ENCODE results near the gene TUBG2.

TUBG2 gene

DNA sequence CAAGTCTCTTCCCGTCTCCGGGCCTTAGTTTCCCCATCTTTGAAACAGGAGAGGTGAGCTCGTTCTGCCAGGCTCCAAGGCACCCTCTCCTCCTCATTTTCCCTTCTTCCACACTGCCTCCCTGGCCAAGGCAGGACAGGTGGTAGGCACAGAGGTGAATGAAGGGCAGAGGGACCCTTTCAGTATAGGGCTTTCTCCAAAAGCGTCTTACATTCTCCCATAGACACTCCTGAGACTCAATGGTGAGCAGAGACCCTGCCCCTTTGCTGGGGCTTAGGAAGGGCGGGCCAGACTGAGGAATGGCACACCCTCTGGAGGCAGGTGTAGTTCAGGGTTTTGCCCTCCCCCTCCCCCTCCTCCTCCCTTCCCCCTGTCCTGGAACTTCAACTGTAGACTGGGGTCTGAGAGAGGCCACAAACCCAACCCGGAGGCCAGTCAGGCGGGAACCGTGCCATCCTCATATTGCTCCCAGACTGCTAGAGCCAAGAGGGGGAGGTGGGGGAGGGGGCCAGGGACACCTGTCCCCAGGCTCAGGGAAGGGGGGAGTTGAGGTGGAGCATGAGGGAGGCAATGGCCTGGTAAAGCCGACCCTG lies 15.8 kb downstream of the TUBG2 start:
- peak overlapping the region; percentile 92 for H3K4me3 ChIP-seq (ENCODE audit: low read length)
- H3K9ac ChIP-seq (ENCODE audit: low read length) = peak overlapping the region; percentile 93
- peaks cover 42% of the 10 kb centered on the region for H3K4me1 ChIP-seq (ENCODE audit: control insufficient read depth, insufficient read depth, low read length)
- H3K9me3 ChIP-seq (ENCODE audit: control insufficient read depth, low read length) = no peaks in the 10 kb centered on the region
- H3K36me3 ChIP-seq (ENCODE audit: control insufficient read depth, insufficient read depth, low read length) = peaks cover 18% of the 10 kb centered on the region
- no peaks in the 10 kb centered on the region for H3K27me3 ChIP-seq (ENCODE audit: control insufficient read depth, insufficient read depth, low read length)

DNA sequence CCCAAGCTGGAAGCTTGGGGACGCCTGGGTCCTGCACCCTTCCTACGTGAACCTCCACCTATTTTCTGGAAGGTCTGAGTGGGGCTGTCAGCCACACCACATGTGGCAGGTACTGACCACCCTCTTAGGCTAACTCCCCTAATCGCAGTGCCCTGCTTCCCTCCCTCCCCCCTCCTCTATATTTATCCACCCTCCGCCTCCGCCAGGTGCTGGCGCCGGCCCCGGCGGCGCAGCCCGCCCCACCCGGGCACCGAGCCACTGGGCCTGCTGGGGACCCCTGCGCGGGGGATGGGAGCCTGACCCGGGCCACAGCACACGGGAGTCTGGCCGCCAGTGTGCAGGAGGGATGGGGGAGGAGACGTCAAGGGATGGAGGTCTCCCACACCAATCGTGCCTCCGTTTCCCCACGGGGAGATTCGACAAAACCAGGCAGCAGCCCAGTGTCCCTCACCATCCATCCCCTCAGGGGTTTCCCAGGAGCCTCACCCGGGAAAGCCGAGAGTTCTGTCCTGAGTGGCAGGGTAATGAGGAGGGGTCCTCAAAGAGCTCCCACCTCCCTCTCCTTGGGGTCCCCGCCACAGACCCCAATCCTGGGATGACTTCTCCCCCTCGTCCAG lies 16.4 kb downstream of the TUBG2 start:
- H3K9ac ChIP-seq (ENCODE audit: low read length) = peak overlapping the region; percentile 93
- H3K4me3 ChIP-seq (ENCODE audit: low read length) = peak overlapping the region; percentile 92
- peaks cover 18% of the 10 kb centered on the region for H3K36me3 ChIP-seq (ENCODE audit: control insufficient read depth, insufficient read depth, low read length)
- H3K4me1 ChIP-seq (ENCODE audit: control insufficient read depth, insufficient read depth, low read length) = peaks cover 46% of the 10 kb centered on the region
- H3K27me3 ChIP-seq (ENCODE audit: control insufficient read depth, insufficient read depth, low read length) = no peaks in the 10 kb centered on the region
- no peaks in the 10 kb centered on the region for H3K9me3 ChIP-seq (ENCODE audit: control insufficient read depth, low read length)

DNA sequence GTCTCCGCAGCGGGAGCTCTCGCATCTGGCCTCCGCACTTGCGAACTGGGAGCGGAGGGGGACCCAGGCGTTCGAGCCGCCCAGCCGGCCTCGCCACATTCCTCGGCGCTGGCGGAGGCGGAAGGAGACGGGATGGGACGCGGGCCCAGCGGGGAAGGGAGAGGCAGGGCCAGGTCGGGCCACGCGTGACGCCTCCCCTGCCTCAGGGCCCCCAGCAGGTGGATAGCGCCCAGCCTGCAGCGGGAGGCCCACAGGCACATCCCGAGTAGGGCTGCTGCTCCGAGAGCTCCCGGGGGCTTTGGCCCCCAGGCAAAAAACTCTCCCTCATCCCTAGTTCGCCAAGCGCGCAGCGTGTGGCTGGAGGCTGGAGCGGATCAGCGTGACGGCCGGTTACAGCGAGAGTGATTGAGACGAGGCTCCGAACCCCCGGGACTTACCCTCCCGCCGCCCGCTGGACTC lies 16.9 kb downstream of the TUBG2 start:
- Histone ChIP-seq H3K4me1 (ENCODE audit: control insufficient read depth, insufficient read depth, low read length) (peaks cover 46% of the 10 kb centered on the region), H3K4me3 (ENCODE audit: low read length) (peak overlapping the region; percentile 92), H3K27me3 (ENCODE audit: control insufficient read depth, insufficient read depth, low read length) (no peaks in the 10 kb centered on the region), H3K9ac (ENCODE audit: low read length) (peak overlapping the region; percentile 93), H3K9me3 (ENCODE audit: control insufficient read depth, low read length) (no peaks in the 10 kb centered on the region), H3K36me3 (ENCODE audit: control insufficient read depth, insufficient read depth, low read length) (peaks cover 13% of the 10 kb centered on the region)

DNA sequence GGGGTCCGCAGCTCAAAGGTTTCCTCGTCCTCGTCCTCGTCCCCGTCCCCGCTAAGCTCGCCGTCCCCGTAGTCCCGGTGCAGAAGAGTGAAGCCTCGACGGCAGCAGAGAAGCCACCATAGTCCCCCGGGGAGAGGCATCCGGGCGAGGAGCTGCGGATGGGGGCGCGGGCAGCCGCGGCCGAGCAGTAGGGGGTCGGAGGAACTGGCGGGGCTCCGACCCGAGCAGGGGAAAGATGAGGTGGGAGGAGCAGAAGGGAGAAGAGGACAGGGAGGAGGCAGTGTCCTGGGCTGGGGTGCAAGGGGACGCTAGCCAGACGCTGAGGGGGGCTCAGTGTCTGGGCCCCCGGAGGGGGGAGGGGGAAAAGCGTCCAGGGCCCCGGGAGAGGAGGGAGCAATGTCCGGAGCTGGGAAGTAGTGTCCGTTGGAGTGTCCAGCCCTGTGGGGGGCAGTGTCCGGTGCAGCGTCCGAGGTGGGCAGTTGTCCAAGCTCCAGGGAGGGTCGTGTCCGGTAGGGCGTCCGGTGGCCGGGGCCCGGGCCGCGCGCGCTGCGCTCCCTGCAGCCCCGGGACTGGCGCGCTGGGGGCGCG lies 17.4 kb downstream of the TUBG2 start, which contains the start of gene PLEKHH3:
Gene PLEKHH3 (minus strand): TSS at position 571 of the 588 bp plus-strand sequence. CDS start 431 bp downstream, at position 140.
- peak within 1 kb of the TSS; percentile 92 for H3K4me3 ChIP-seq (ENCODE audit: low read length)
- peaks cover 9% of the 10 kb centered on the region for H3K36me3 ChIP-seq (ENCODE audit: control insufficient read depth, insufficient read depth, low read length)
- peaks cover 2% of the 10 kb centered on the region for H3K27me3 ChIP-seq (ENCODE audit: control insufficient read depth, insufficient read depth, low read length)
- H3K9ac ChIP-seq (ENCODE audit: low read length) = peak within 1 kb of the TSS; percentile 93
- peaks cover 49% of the 10 kb centered on the region for H3K4me1 ChIP-seq (ENCODE audit: control insufficient read depth, insufficient read depth, low read length)
- H3K9me3 ChIP-seq (ENCODE audit: control insufficient read depth, low read length) = no peaks in the 10 kb centered on the region

DNA sequence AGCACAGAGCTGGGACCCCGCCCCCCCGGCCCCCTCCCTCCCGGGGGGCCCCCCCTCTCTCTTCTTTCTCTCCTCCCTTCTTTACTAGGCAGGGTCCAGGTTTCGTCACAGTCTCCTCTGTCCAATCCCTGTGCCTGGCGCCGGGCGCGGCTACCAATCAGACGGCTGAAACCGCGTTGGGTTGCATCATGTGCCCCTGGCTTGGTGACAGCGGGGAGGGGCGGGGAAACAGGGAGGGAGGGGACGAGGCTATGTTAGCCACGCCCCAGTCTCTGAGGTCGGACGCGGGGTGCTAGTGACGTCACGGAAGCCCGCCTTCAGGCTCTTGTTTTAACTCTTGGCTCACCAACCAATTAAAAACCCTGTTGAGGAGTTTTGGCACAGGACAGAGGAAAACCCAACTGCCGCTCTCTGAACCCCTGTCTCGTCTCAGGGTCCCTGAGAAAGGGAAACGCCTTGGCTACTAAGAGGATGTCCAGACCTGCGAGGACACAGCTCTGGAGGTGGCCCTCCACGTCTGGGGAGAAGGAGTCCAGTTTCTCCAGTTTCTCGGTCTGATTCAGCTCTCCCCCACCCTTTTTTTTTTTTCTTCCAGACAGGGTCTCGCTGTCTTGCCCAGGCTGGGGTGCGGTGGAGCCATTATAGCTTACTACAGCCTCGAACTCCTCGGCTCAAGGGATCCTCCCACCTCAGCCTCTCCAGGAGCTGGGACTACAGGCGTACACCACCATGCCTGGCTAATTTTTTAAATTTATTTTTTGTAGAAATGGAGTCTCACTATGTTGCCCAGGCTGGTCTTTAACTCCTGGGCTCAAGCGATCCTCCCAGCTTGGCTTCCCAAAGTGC lies 18.2 kb downstream of the TUBG2 start:
- Histone ChIP-seq H3K36me3 (ENCODE audit: control insufficient read depth, insufficient read depth, low read length) (peaks cover 9% of the 10 kb centered on the region), H3K9me3 (ENCODE audit: control insufficient read depth, low read length) (no peaks in the 10 kb centered on the region), H3K9ac (ENCODE audit: low read length) (peak overlapping the region; percentile 93), H3K4me1 (ENCODE audit: control insufficient read depth, insufficient read depth, low read length) (peaks cover 54% of the 10 kb centered on the region), H3K4me3 (ENCODE audit: low read length) (peak overlapping the region; percentile 15), H3K27me3 (ENCODE audit: control insufficient read depth, insufficient read depth, low read length) (peaks cover 7% of the 10 kb centered on the region)

DNA sequence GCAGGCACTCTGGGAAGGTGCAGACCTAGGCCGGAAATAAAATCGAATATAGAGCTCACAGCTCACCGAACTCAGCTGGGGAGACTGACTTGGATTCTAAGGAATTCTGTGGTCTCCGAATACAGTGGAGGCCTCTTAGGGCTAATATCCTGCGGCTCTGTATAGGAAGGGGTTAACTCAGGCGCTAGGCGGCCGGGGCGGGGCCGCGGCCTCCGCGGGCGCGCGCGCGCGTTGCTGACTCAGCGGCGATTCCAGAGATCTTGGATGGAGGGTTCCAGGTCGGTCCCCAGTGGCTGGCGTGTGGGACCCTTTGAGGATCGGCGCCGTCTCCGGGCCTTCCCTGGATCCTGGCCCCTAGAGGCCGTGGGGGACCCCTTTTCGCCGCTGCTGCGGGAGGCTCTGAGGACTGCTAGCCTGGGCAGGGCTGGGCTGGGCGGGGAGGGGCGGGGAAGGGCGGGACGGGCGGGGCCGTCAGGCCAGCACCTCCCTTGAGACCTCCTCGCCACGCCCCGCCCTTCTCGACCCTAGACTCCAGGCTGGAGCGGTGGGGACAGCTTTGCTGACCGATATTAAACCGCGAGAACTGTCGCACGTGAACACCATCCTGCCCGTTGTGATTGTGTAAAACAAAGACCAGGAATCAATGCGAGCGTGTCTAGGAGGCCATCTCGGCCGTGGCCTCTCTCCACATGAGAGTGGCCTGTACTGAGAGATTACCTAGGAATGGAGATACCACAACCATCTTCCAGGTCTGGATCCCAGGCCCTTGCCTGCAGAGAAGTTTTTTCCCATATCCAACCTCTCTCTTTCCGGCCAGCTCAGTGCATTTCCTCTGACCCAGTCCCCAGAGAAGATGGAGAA lies 19.1 kb downstream of the TUBG2 start:
- H3K4me3 ChIP-seq (ENCODE audit: low read length) = peak overlapping the region; percentile 42
- peaks cover 2% of the 10 kb centered on the region for H3K36me3 ChIP-seq (ENCODE audit: control insufficient read depth, insufficient read depth, low read length)
- no peaks in the 10 kb centered on the region for H3K9me3 ChIP-seq (ENCODE audit: control insufficient read depth, low read length)
- peaks cover 11% of the 10 kb centered on the region for H3K27me3 ChIP-seq (ENCODE audit: control insufficient read depth, insufficient read depth, low read length)
- peak overlapping the region; percentile 60 for H3K9ac ChIP-seq (ENCODE audit: low read length)
- H3K4me1 ChIP-seq (ENCODE audit: control insufficient read depth, insufficient read depth, low read length) = peaks cover 60% of the 10 kb centered on the region

DNA sequence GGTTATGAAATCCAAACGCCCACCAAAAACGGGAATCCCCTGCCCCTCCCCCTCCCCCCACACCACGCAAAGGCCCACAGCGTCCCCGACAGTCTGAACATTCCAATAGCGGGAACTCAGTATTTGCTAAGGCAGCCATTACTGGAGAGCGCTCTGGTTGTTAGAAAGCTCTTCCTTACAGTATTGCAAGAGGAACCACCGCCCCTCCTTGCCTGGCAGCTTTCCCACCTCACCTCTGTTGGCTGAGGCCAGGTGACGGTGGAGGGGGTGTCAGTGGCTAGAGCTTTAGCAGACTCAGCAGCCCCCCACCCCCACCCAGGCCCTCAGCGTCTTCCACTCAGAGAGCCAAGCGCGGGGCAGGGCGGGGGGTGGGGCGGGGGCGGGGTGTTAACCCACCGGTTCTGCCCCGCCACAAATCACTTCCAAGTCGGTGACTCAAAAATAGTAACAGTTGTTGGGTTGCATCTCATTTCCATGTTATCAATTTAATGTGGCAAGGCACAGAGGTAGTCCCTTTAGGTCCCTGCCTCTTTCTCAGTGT lies 19.9 kb downstream of the TUBG2 start:
- Histone ChIP-seq H3K9me3 (ENCODE audit: control insufficient read depth, low read length) (no peaks in the 10 kb centered on the region), H3K9ac (ENCODE audit: low read length) (peak overlapping the region; percentile 68), H3K4me1 (ENCODE audit: control insufficient read depth, insufficient read depth, low read length) (peaks cover 61% of the 10 kb centered on the region), H3K4me3 (ENCODE audit: low read length) (peak overlapping the region; percentile 19), H3K36me3 (ENCODE audit: control insufficient read depth, insufficient read depth, low read length) (no peaks in the 10 kb centered on the region), H3K27me3 (ENCODE audit: control insufficient read depth, insufficient read depth, low read length) (peaks cover 19% of the 10 kb centered on the region)

DNA sequence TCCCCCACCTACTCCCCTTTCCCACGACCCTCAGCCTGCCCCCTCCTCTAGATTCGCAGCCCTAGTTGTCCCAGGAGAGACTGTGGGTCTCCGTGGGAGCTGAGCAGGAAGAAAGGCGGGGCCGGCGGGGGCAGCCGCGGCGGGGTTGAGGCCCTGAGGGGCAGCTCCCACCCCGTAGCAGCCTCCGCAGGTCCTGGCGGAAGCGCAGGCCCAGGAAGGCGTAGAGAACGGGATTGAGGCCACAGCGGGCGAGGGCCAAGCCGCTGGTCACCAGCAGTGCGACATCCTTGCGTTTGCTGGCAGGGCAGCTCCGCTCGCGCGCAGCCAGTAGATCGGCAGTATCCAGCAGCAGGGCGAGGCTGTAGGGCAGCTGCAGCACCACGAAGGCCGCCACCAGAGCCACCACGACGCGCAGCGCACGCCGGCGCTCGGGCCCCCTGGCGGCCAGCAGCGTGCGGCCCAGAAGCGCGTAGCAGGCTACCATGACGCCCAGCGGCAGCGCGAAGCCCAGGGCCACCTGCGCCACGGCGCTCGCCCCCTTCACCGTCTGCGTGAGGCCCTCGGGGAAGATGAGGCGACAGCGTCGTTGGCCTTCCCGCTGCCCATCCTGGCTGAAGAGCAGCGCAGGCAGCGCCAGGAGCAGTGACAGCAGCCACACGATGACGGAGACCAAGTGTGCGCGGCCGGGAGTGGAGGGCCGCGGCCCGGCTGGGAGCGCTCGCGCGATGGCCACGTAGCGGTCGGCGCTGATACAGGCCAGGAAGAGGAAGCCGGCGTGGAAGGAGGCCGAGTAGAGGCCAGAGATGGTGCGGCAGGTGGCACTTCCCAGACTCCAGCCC lies 20.6 kb downstream of the TUBG2 start:
- peak overlapping the region; percentile 19 for H3K4me3 ChIP-seq (ENCODE audit: low read length)
- no peaks in the 10 kb centered on the region for H3K9me3 ChIP-seq (ENCODE audit: control insufficient read depth, low read length)
- peak overlapping the region; percentile 68 for H3K9ac ChIP-seq (ENCODE audit: low read length)
- H3K36me3 ChIP-seq (ENCODE audit: control insufficient read depth, insufficient read depth, low read length) = no peaks in the 10 kb centered on the region
- H3K27me3 ChIP-seq (ENCODE audit: control insufficient read depth, insufficient read depth, low read length) = peaks cover 21% of the 10 kb centered on the region
- H3K4me1 ChIP-seq (ENCODE audit: control insufficient read depth, insufficient read depth, low read length) = peaks cover 58% of the 10 kb centered on the region

DNA sequence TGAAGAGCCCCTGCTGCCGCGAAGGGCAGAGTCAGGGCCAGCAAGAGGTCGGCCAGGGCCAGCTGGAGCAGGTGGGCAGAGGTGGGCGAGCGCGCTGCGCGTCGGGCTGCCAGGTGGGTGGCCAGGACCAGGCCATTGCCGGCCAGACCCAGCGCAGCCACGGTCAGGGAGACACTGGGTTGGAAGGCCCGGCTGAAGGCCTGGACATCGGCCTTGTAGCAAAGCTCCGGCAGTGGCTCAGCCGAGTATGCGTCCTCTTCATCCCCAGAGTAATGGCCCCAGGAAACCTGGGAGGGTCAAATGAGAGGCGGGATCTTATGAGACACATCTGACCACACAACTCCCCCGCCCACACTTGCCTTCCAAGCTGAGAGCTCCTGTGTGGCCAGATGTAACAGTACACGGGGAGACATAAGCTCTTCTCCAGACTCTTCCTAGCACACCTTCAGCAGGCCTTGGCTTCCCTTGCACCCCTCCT lies 21.3 kb downstream of the TUBG2 start:
- Histone ChIP-seq H3K9ac (ENCODE audit: low read length) (peak overlapping the region; percentile 68), H3K27me3 (ENCODE audit: control insufficient read depth, insufficient read depth, low read length) (peaks cover 21% of the 10 kb centered on the region)

DNA sequence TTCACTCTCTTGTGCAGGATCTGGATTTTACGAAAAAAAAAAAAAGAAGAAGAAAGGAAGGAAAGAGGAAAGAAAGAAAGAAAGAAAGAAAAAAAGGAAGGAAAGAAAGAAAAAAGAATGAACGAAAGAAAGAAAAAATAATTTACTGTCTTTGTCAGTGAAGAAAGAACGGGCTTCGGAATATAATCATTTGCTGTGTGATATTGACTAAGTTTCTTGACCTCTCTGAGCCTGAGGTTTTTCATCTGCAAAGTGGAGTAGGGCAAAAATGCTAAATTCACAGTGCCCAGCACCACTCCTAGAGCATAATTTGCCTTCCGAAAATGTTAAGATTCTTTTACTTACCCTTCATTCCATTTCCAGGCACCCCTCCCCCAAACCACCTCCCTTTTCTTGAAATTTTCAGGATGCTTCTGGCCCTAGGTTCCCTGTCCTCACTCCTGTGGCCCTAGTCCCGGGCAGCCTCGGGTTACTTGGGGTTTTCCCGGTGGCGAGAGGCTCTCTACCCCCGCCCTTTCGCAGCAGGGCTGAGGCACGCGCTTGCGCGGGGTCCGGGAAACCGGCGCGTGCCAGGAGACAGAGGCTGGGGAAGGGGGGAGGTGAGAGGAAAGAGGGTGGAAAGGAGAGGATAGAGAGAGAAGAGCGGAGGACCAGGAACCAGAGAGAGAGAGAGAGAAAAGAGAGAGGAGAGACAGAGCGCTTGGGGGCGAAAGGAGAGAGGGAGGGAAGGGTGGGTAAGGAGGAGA lies 23.1 kb downstream of the TUBG2 start, which contains the start of gene CNTNAP1:
Gene CNTNAP1 (plus strand): TSS at position 556 of the 746 bp plus-strand sequence. CDS start 299 bp downstream, outside the sequence.
- peak within 1 kb of the TSS; percentile 14 for H3K4me3 ChIP-seq (ENCODE audit: low read length)
- peak within 1 kb of the TSS; percentile 12 for H3K9ac ChIP-seq (ENCODE audit: low read length)
- no peaks in the 10 kb centered on the region for H3K36me3 ChIP-seq (ENCODE audit: control insufficient read depth, insufficient read depth, low read length)
- H3K9me3 ChIP-seq (ENCODE audit: control insufficient read depth, low read length) = no peaks in the 10 kb centered on the region
- H3K4me1 ChIP-seq (ENCODE audit: control insufficient read depth, insufficient read depth, low read length) = peaks cover 52% of the 10 kb centered on the region
- peaks cover 21% of the 10 kb centered on the region for H3K27me3 ChIP-seq (ENCODE audit: control insufficient read depth, insufficient read depth, low read length)

More for the DNA sequence above, 21.3 kb downstream of the TUBG2 start:
- peak overlapping the region; percentile 19 for H3K4me3 ChIP-seq (ENCODE audit: low read length)
- H3K4me1 ChIP-seq (ENCODE audit: control insufficient read depth, insufficient read depth, low read length) = peaks cover 57% of the 10 kb centered on the region
- no peaks in the 10 kb centered on the region for H3K9me3 ChIP-seq (ENCODE audit: control insufficient read depth, low read length)
- H3K36me3 ChIP-seq (ENCODE audit: control insufficient read depth, insufficient read depth, low read length) = no peaks in the 10 kb centered on the region
